GM19452 (cell line): ENCODE results near the gene CYP4F3.
"Not testable (repeated sequence)": the region's sequence is repeated elsewhere in the genome, so short reads cannot be mapped to it uniquely, and the experiment has no call there.

ENCODE experiments used
- ATAC-seq: cut with Tn5 transposase; IDR thresholded peaks from one replicate; pipeline ENCODE4 v1.9.1; 2021; ENCODE audit not compliant: unreplicated experiment

CYP4F3 gene, protein sequence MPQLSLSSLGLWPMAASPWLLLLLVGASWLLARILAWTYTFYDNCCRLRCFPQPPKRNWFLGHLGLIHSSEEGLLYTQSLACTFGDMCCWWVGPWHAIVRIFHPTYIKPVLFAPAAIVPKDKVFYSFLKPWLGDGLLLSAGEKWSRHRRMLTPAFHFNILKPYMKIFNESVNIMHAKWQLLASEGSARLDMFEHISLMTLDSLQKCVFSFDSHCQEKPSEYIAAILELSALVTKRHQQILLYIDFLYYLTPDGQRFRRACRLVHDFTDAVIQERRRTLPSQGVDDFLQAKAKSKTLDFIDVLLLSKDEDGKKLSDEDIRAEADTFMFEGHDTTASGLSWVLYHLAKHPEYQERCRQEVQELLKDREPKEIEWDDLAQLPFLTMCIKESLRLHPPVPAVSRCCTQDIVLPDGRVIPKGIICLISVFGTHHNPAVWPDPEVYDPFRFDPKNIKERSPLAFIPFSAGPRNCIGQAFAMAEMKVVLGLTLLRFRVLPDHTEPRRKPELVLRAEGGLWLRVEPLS

GRCh38 chr19:15640294-15640903 is at the start of gene CYP4F3:
TSS of gene CYP4F3 (plus strand) at chr19:15640897. CDS start at chr19:15641416, 519 bp downstream.
- ATAC-seq = no peak

DNA sequence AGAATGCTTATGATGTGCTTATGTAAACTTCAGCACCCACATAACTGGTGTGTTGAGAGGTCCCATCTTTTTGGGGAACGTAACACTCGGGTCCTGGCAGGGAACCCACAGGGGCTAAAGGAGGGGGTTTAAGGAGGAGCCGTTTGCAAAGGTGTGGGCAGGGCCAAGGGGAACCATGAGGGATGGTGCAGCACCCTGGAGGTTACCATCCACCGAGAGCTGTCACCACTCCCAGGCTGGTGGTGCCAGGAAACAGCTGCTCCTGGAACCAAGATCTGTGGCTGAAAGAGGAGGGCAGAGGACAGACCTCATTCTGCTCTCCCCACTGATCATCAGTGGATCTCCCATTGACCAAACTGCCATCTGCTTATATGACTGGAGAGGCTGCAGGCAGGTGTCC is 48.9 kb upstream of the CYP4F3 start:
- no peak for ATAC-seq

DNA sequence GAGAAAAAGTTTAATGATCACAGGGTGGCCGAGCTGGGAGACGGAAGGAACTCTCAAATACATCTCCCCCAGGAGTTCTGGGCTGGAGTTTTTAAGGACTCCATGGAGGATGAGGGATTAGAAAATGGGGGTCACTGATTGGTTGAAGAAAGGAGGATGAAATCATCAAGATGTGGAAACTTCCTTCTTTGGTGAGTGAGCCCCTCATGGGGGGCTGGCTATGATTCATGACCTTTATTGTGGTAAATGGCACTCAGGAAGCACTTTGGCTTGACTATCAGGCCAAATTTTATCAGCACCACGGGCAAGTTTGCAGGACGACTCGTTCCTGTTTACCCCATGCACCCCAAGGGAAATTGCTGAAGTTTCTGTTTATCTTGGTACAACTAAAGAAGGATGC is 48.2 kb upstream of the CYP4F3 start:
- ATAC-seq = not testable (repeated sequence)

- not testable (repeated sequence) for ATAC-seq
Measured at GRCh38 chr19:15593766-15594165, 46.9 kb upstream of the CYP4F3 start.

- ATAC-seq = no peak
Measured at GRCh38 chr19:15595069-15595468, 45.6 kb upstream of the CYP4F3 start.

DNA sequence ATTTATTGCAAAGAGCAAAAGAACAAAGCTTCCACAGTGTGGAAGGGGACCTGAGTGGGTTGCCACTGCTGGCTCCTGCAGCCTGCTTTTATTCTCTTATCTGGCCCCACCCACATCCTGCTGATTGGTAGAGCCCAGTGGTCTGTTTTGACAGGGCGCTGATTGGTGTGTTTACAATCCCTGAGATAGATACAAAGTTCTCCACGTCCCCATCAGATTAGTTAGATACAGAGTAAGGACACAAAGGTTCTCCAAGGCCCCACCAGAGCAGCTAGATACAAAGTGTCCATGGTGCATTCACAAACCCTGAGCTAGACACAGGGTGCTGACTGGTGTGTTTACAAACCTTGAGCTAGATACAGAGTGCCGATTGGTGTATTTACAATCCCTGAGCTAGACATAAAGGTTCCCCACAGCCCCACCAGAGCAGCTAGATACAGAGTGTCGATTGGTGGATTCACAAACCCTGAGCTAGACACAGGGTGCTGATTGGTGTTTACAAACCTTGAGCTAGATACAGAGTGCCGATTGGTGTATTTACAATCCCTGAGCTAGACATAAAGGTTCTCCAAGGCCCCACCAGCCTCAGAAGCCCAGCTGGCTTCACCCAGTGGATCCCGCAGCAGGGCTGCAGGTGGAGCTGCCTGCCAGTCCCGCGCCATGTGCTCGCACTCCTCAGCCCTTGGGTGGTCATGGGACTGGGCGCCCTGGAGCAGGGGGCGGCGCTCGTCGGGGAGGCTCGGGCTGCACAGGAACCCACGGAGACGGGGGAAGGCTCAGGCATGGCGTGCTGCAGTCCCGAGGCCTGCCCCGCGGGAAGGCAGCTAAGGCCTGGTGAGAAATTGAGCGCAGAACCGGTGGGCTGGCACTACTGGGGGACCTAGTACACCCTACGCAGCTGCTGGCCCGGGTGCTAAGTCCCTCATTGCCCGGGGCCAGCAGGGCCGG is 32.4 kb upstream of the CYP4F3 start:
- ATAC-seq = not testable (repeated sequence)

DNA sequence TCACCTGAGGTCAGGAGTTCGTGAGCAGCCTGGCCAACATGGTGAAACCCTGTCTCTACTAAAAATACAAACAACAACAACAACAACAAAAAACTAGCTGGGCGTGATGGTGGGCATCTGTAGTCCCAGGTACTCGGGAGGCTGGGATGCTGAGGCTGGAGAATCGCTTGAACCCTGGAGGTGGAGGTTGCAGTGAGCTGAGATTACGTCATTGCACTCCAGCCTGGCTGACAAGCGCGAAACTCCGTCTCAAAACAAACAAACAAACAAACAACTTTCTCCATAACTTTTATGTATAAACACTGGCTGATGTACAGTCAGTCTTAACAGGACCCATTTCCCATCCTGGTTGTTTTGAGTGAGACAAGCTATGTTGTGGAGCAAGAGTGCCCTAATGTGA is 31.4 kb upstream of the CYP4F3 start:
- ATAC-seq = no peak

- ATAC-seq = no peak
Measured at GRCh38 chr19:15612342-15612741, 28.4 kb upstream of the CYP4F3 start.

GRCh38 chr19:15613338-15613737 is 27.4 kb upstream of the CYP4F3 start:
- ATAC-seq = no peak

DNA sequence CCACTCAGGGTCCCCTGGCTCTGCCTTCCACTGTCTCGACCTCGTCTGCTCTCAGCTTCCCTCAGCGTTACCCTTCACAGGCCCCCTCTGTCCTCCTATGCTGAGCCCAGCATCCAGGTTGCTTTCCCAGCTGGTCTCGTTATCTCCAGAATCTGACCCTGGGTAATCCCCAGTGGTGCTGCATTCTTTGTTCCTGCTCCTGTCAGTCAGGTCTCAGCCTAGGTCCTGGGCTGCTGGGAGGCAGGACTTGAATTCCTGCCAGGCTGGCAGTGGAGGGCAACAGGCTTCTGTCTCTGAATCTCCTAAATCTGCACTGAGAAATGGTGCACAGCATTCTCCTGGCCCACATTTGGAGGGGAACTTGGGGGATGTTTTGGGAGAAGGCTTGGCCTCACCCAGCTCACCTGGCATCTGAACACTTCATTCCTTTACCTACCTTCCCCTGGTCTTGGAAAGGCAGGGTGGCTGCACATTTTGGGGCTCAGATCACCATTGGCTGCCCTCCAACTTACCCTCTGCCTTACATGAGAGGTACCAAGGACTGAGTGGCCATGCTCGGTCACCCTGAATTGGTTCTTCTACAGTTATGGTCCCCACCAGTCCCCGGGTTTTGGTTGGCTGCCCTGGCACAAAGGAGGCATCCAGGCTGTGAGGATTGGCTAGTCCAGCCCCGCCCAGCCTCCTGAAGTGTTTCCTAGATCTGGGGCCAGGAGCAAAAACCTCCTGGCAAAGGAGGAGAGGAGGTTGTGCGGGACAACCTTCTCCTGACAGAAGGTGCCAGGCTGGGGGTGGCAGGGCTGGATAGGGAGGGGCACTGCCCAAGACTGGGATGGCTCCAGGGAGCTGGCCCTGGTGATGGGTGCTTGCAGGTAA is 26.0 kb upstream of the CYP4F3 start, which contains the start of gene CYP4F8:
Gene CYP4F8 (plus strand): TSS at position 712 of the 873 bp plus-strand sequence. CDS start 399 bp downstream, outside the sequence.
- no peak for ATAC-seq

GRCh38 chr19:15615526-15615925 is 25.2 kb upstream of the CYP4F3 start:
- ATAC-seq = no peak

DNA sequence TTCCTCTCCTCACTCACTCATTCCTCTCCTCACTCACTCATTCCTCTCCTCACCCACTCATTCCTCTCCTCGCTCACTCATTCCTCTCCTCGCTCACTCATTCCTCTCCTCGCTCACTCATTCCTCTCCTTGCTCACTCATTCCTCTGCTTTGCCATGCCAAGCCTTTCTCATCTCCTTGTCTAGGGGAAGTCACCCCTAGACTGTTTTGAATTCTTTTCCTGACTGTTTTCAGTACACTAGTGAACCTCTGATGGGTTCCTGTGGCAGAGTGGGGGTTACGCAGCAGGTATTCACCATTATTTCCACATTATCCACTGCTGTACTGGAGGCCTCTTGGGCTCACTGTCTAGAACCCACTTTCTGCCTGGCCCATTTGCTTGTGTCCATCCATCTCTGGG is 24.5 kb upstream of the CYP4F3 start:
- ATAC-seq = no peak

- no peak for ATAC-seq
Measured at GRCh38 chr19:15616627-15617270, 23.9 kb upstream of the CYP4F3 start.

DNA sequence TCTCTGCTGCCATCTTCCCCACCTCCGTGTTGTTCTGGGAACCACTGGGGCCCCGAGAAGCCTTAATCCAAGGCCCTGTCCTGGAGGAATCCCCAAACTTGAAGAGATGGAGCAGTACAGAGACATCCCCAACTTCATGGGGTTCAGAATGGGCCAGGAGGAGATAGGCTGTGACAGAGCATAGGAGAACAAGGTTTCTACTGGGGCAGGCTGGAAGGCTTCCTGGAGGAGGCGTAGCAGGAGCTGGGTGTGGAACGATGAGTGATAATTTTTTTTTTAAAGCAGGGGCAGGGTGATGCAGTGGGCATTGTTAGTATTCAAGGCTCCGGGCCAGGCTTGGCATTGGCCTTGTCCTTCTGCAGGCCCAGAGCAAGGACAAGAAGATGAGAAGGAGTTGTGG is 22.4 kb upstream of the CYP4F3 start:
- ATAC-seq = no peak

- no peak for ATAC-seq
Measured at GRCh38 chr19:15621801-15622200, 18.9 kb upstream of the CYP4F3 start.

DNA sequence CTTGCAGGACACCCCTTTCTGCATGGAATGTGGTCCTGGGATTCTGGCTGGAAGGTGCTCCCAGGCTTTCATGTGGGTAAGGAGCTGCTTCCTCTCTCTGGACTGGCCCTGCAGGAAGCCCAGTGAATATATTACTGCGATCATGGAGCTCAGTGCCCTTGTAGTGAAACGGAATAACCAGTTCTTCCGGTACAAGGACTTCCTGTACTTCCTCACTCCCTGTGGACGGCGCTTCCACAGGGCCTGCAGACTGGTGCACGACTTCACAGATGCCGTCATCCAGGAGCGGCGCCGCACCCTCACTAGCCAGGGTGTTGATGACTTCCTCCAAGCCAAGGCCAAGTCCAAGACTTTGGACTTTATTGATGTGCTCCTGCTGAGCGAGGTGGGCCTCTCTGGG is 17.7 kb upstream of the CYP4F3 start:
- no peak for ATAC-seq

- no peak for ATAC-seq
Measured at GRCh38 chr19:15623711-15624318, 16.9 kb upstream of the CYP4F3 start.

DNA sequence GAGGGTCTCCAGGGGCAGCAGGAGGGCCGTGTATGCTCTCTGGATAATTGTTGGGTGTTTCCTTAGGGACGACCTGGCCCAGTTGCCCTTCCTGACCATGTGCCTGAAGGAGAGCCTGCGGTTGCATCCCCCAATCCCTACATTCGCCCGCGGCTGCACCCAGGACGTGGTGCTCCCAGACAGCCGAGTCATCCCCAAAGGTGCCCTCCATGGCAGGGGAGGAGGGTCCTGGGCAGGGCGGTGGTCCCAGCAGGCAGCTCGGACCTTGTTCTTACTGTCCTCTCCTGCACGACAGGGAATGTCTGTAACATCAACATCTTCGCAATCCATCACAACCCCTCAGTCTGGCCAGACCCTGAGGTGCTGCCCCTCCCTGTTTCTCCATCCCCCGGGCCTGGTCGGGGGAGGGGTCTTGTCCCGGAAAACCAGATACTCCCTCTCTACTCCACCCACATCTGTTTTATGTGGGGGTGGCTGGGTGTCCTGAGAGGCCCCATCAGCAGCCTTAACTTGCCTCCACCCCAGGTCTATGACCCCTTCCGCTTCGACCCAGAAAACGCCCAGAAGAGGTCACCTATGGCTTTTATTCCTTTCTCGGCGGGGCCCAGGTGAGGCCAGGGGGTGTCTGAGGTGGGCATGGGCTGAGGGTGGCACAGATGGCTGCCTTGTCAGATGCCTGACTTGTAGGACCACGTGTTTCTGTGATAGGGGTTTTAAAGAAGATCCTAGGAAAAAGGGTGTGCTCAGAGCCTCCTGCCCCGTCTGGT is 12.3 kb upstream of the CYP4F3 start:
- ATAC-seq = no peak
